Activated CD4-positive, alpha-beta T cell treated with anti-CD3 and anti-CD28 coated beads, Interleukin-10, Interleukin-2, amounts not matched to agents 100 ng/mL and 50 ng/mL, durations not matched to agents 16 hours and 8 hours (primary cell): ENCODE results near the gene EEF1AKMT2.

Experiments used
- DNase-seq: peaks from one replicate; pipeline ENCODE4 v3.0.0-alpha.2; 2020

Gene EEF1AKMT2

DNA sequence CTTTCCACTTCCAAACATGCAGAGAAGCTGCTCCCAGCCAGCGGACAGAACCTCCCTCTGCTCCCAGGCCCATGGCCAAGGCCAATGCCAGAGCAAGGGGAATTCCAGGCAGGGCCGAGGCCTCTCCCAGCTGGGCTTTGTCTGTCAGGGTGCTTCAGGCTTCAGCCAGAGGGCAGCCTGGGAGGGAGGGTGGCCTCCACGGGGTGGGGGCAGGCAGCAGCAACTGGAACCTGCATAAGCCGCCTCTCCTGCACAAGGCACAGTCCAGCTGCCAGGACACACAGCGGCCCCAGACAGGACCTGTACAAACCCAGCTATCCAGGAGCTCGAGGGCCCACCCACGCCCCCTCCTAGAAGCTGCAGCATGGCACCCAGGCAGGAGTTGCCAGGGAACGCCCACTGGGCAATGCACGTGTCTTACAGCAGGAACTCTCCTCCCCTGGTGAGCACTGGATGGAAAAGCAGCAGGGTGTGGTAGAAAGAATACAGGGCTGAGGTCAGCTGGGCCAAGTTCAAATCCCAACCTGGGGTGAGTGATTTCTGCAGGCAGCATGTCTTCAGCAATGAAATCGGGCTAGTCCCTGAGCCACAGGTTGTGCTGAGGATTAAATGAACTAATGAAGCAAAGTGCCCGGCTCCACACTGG lies 55.1 kb downstream of the EEF1AKMT2 start:
- no peak for DNase-seq

DNA sequence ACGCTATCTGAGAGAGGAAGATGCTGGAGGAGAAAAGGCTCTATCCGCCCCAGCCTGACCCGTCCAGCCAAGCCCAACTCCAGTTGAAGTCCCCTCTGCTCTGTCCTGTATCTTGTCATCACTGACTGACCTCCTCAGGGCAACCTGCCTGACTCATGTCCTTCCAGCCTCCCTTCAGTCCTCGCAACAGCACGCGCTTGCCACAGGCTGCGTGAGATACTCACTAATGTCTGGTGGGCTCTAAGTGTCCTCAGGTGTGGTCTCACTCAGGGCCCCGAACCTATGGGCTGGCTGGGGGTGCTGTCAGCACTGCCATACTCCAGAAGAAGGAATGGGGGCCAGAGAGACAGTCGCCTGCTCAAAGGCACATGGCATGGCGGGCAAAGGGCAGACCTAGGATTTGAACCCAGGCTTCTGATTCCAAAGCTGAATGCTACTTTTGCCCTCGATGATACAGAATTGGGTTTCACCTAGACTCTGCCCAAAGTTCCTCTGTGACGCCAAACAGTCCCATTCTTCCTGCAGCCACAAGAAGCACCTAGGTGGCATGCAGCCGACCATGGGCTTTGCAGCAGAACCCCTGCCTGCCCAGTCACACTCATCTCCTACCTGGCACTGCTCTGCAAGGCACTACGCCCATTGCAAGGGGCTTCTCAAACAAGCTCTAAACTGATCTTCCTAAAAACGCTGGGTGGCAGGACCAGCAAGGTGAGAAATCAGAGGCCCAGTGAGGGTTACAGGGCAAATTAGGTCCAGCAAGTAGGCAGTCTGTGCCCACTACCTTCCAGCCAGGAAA lies 56.0 kb downstream of the EEF1AKMT2 start:
- DNase-seq, result no peak

DNA sequence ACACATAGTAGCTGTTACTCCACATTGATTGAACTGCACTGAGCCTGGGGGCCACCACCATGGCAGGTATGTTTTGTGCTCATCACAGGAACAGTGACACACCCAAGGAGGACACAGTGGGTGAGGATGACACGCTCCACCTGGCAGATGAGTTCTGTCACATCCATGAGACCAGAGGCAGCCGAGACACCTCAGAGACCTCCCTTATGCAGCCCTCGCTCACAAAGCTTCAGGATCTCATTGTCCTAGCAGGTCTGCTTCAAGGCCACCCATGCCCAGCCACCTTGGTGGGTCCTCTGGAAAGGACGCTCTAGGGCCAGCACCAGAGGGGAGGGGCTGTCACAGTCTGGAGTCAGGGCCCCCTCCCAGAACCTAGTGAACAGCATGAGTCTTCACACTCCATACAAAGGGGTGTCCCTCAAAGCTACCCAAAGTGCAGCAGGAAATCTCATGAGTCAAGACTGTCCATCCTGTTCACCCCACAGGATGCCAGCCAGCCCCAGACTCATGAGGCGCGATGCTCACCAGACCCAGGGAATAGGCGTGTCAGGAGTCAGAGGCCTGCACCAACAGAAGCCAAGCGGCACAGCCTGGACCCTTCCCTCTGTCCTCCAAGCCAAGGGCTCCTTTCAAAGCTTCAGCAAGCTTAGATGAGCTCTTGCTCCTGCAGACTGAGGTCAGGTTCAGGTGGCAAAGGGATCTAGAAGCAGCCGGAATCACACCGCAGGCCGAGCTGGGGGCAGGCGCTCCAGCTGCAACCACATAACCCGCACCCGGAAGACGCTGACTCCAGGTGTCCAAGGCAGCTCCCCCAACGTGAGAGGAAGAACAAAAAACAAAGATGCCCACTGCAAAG lies 57.1 kb downstream of the EEF1AKMT2 start:
- peak; percentile 72 for DNase-seq

DNA sequence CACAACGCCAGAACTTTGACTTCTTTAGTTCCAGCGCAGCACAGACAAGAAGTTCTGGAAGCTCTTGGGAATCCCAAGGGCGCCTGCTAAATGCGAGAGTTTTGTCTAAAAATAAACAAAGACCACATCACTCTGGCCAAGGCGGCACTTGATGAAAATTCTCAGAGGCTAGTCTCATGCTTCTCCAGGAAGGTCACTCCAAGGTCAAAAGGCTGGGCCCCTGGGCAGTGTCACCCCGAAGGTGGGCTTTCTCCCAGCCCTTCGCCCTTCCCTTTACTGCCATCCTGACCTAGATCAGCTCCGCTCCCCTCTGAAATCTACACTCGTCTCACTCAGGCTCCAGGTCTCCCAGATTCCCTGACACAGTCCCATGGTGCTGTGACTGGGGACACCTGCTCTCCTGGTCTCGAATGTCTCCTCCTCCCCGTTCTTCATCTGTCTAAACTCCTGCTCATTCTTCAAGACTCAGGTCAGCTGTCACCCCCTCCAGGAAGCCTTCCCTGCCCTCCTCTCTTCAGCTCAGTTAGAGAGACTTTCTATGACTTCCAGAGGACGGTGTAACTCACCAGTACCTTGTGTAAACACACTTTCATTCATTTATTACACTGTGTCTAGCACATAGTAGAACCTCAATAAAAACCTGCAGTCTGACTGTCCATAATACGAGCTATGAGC lies 58.0 kb downstream of the EEF1AKMT2 start:
- DNase-seq, result no peak

DNA sequence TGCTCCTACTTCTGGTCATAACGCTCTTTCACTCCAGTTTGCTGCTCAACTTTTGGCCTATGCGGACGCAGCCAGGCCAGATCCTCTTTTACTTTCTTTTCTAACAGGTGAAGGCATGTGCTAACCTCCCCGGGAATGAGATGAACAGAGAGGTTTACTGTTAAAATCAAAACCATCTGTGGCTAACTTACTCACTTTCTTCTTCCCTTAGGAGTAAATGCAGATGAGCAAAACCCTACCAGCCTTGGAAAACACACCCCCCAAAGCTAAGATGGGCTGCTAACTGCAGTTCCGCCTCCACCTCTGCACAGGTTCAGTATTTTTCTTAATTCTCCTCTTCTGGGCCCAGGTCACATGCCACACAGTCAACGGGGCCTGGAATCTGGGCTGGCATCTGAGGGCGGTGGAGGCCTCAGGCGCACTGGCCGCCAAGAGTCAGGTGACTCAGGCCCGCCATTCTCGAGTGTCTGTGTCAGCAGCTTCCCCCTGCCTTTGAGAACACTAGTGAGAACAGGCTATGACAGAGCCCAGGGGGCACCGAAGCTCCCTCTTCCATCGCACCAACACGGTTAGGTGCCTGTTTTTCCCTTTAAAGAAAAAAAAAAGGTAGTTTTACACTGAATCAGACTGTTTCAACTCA lies 58.6 kb downstream of the EEF1AKMT2 start:
- peak; percentile 89 for DNase-seq

DNA sequence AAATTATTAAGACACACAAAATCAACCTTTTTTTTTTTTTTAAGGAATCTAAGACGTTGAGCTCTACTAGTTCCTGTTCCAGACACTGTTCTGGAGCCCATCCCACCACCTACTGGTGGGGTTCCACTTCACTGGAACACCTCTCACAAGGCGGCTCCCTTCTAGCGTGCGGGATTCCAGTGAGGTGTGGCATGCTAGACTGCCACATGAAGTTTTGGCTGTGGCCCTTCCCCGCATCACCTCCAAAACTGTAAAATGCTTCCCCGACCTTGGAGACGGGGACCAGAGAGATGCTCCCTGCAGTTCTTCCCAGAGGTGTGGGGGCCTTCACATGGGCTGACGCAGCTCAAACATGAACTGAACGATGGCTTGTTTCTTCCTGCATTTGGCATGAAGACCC lies 60.1 kb downstream of the EEF1AKMT2 start:
- DNase-seq, result no peak

DNA sequence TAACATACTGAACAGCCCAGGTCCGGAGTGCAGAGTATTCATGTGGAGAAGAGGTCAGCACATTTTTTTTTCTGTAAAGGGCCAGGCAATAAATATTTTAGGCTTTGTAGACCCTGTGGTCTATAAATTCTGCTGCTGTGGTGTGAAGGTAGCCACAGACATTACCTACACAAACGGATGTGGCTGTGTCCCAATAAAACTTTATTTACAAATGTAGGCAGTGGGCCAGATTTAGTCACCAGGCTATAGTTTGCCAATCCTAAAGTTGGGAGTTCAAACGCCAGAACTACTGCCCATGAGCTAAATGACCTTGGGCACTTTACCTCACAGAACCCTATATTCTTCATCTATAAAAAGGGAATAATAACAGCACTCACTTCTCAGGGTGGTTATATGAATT lies 60.9 kb downstream of the EEF1AKMT2 start:
- no peak for DNase-seq

DNA sequence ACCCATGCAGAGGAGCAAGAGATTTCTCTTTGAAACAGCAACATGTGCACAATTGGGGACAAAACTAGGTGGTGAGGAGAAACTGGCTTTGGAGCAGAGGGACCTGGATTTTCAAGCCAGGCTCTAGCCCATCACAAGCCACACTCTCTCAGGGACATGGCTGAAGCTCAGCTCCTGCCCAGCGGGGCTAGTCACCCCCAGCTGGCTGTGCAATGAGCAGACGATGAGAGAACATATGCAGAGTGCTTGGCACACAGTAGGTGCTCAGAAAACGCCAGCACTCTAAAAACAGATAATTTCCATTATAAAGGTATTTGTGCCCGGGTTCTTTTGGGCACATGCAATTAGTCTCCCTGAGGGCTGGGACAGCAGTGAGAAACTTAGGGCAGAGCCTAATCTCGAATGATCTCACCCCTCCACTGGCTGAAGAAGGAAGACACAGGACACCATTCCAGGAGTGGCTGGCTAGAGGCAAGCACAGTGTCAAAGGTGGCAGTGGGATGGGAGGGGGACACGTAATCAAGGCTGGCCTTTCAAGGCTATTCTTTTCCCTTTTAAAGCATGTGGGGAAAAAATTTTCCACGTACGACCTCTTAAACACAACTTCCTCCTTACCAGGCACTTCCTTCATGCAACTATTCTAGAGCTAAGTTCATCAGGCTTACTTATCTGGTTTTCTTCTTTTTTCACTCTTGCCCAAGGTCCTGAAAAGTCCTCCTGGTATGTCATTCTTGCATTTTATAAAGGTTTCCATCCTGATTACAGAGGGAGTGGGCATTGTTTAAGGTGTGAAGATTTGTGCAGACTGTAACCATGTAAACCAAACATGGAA lies 62.6 kb downstream of the EEF1AKMT2 start:
- no peak for DNase-seq

DNA sequence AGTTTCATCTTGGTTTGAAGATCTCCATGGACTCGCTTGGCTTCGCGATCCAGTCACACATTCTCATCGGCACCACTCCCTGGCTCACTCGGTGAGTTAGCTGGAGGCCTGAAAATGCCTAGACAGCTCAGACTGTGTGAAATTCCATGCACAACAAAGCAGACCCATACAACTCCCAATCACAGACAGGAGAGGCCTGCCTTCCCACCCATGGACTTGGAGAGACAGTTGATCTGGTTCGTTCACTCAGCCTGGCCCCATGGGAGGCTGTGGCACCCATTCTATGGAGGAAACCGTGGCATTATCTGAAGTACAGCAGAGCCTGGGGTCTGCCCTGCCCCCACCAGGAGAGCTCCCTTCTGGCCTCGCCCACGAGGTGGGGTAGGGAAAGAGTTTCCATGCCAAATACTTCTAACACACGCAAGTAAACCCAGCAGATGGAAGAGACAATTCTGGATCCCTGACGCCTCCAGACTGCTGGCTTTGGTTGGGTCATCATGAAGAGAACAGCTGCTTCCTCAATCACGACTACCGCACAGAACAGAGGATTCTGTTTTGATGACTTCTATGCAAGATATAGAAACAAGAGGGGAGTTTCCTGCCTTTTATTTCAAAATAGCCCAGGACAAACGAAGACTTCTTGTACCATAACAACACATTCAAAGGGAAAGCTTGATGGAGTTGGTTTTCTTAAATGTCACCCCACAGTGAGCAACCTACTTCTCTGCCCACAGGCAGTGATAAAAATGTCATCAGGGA lies 63.4 kb downstream of the EEF1AKMT2 start:
- no peak for DNase-seq

DNA sequence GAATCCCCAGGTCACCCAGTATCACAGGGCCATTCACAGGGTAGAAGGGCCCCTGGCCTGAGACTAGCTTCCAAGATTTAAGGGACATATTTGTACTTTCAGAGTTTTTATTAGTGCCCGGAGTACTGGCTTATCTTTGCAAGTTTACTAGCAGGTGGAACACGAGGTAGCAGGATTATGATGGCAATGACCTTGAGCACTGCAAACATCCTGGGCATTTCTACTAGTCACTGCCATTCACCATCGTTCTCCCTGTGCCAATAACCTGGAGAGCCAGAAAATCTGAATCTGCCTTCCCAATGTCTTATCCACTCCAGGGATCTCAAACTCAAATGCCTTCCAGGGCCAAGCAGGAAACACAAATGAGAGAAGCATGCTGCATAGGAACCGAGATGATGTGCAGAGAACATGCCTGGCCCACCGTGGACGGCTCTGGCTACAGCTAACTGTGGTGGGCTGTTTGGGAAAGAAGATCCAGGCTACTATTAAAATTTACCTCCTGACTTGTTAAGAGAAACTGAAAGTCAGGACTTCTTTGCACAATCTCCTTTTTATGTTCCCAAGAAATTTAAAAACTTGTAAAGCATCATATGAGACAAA lies 64.2 kb downstream of the EEF1AKMT2 start:
- DNase-seq, result no peak

DNA sequence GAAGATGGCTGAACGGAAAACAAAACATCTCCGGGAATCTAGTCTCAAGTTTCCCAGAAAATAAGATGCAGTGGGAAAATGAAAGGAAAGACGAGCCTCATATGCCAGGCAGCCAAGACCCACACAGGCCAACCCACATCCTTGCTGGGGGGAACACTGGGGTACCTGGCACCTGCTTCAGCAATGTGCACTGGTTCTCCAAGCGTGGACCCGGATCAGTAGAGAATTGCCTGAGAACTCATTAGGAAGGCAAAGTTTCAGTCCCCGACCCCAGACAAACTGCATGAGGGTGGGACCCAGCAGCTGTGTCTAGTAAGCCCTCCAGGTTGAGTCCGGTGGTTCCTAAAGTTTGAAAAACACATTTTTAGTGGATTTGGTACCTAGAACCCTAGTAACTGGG lies 65.9 kb downstream of the EEF1AKMT2 start:
- no peak for DNase-seq

DNA sequence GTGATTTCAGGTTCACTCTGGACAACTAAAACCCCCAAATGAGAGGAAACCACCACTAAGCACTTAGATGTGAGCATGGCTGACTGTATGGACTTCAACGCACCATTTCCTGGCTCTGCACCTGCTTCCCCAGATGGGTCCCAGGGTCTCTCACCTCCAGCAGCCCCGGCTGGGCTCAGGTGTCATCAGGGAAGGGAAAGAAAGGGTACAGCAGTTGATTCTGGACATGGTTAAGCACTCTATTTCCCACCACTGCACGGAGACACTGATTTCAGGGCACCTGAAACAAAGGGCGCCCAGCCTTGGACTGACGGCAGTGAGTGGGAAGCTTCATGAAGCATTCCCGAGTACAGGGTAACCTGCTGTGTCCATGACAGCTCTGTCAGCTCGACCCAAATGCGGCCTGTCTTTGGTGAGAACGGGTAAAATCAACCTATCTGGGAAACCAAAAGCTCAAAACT lies 66.5 kb downstream of the EEF1AKMT2 start:
- DNase-seq, result no peak

DNA sequence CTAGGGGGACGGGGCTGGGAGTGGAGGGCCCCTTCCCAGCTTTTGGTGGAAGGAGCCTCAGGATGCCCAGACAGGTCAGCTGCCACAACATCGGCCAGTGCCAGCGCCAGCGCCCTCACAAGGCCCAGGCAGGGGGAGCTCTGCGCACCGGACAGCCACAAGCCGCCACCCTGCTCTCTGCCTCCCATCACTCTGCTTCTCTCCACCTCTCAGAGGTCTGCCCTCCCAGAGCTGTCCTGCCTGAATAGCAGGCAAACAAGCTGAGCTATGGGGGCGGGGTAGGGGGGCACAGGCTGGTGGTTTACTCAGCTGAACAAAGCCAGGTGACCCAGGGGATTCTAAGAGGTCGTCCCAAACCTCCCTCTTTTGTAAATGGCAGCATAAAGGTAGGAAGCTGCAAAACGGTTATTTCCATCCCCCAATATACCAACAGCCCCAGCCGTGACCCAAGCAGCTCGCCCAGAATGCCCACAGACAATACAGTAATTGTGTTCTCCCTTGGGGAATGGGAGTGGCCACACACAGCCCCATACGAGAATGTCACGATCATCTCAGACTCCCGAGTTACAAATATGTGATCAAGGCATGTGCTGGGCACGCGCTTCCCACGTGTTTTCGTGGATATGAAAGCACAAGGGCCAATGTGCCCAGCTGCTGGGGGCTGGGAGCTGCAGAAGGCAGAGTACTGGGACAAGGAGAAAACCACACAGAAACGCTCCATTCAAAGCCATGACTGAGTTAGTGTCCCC lies 67.2 kb downstream of the EEF1AKMT2 start:
- DNase-seq, result no peak

DNA sequence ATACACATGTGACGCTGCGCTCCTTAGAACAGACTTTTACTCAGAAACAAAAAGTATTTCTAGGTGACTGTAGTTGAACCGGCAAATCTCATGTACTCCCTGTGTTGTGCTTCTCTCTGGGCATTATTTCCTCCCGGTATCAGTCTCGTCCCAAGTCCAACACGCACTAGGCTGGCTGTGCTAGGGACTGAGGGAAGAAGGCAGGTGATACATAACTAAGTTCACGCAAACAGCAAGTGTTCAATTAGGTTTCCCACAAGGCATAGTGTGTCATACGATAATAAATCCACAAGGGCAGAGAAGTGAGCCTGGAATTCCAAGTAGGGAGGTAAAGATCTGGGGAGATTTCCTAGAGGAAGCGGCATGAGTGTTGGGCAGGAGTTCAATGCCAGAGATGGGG lies 67.9 kb downstream of the EEF1AKMT2 start:
- no peak for DNase-seq

DNA sequence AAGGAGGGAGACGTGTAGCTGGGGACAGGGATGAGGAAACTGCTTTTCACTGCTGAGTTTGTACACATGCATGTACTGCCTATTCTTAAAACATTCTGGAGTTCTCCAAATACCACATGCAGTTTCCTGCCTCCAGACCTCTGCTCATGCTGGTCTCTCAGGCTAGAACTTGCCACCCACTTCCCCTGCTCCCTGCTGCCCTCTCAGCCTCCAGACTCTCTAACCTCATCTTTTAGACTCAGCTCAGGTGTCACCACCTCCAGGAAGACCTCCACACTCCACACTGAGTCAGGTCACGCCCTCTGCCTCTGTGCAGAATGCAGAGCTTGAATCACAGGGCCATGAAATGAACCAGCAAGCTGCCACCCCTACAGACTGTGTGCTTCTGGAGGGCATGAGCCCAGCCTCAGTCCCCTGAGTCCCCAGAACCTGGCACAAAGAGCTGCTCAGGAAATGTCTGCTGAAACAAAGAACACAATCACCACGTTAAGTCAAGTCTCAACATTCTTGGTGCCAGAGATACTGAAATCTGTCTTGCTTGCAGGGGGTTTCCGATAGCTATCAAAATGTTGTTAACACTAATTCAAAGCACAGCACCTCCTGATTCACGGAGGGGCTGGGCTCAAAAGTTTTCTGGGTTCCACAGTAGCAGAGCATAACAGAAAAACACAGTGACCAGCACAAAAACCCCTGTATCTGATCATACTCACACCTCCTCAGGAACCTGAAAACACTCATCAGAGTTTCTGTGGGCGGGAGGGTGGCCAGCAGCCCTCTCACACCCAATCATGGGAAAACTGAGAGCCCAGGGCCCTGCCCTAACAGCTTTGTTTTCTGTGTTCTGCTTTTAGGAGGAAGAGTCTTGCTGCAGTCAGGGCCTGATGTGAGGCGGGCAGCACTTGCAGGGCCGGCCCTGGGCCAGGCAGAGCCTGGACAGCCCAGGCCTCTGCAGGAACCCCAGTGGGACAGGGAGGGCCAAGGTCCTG lies 68.6 kb downstream of the EEF1AKMT2 start:
- peak; percentile 86 for DNase-seq

DNA sequence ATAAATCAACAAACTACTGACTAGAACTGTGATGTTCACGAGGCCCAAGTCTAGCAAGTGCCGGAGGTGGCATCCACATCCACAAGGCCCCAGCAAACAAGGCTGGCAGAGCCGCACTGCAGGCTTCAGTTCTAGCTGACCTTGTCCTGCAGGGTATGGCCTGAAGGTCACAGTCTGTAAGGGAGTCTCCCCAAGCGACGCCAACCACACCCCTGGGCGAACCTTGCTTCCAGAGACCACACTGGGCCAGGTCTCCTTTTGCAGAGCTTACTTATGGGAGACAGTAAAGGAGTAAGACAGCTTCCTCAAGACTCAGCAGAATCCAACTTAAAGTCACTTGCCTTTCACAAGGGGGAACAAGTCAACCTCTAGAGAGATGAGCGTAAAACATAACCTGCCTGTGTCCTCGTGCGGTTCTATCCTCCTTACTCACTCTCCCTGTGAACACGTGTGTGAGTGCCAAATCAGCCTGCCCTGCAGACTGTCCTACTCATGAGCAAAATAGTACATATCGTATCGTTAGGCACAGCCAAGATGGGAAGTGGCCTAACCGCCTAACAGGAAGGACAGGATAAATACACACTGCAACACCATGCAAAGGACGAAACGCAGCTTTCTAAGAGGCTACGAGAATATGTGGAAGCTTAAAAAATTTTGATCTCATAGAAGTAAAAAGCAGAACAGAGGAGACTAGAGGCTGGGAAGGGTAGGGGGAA lies 70.2 kb downstream of the EEF1AKMT2 start:
- no peak for DNase-seq

DNA sequence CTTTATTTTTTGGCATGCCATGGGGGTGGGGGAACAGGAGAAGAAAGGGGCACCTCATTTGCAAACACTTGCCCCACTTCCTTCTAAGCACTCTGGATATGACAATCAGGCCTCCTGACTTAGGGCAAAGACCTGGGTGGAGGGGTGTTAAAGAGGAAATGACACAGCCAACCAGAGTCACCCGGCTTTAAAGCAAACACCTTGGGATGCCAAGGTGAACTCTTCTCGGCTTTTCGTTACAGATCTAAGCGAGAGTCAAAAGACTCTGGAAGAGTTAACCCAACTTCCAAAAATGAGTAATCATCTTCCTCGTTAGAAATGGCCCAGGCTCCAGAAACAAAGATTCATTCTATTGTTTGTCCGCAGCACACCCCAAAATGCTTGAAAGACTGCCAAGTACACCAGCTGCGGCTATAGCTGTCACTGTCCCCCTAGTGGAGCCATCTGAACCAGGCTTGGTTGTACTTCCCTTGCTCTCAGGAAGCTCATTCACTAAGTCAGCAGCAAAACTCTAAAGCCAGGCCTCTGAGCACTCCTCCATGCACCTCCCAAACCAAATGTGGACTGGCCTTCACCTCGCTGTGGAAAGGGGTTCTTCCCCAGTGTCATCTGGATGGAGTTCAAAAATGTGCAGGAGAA lies 72.4 kb downstream of the EEF1AKMT2 start:
- peak; percentile 92 for DNase-seq
